HEK293 (cell line): ENCODE results near the gene SLC38A5.

Source experiments
- CTCF ChIP-seq: fragments of 450-650 bp; formaldehyde crosslinking; IDR thresholded peaks from 2 replicates; pipeline ENCODE4 v1.5.1; 2016; ENCODE audit warnings: missing biosample characterization, missing genetic modification characterization
- TRIM28 ChIP-seq: IDR thresholded peaks from 2 replicates; pipeline ENCODE4 v1.6.1; 2011; ENCODE audit warnings: low read length, control low read depth, borderline replicate concordance
- ZNF280C ChIP-seq: fragments of 450-650 bp; formaldehyde crosslinking; IDR thresholded peaks from 2 replicates; pipeline ENCODE4 v1.5.1; 2016; ENCODE audit warnings: missing biosample characterization, missing genetic modification characterization
- ZNF335 ChIP-seq: fragments of 450-650 bp; formaldehyde crosslinking; conservative IDR thresholded peaks from 2 replicates; pipeline ENCODE4 v1.5.1; 2016; ENCODE audit warnings: missing biosample characterization, missing genetic modification characterization
- ZNF449 ChIP-seq: fragments of 450-650 bp; formaldehyde crosslinking; IDR thresholded peaks from 2 replicates; pipeline ENCODE4 v1.5.1; 2017; ENCODE audit warnings: missing biosample characterization, mild to moderate bottlenecking, missing genetic modification characterization, moderate library complexity
- ZNF510 ChIP-seq: fragments of 450-650 bp; formaldehyde crosslinking; IDR thresholded peaks from 2 replicates; pipeline ENCODE4 v1.5.1; 2018; ENCODE audit warnings: mild to moderate bottlenecking, missing genetic modification characterization, missing biosample characterization; ENCODE audit not compliant: insufficient replicate concordance
- ZNF580 ChIP-seq: fragments of 450-650 bp; formaldehyde crosslinking; IDR thresholded peaks from 2 replicates; pipeline ENCODE4 v1.5.1; 2016; ENCODE audit warnings: missing biosample characterization, missing genetic modification characterization
- ZNF776 ChIP-seq: fragments of 450-650 bp; formaldehyde crosslinking; IDR thresholded peaks from 2 replicates; pipeline ENCODE4 v1.5.0; 2017; ENCODE audit warnings: missing biosample characterization, missing genetic modification characterization, borderline replicate concordance

GRCh38 chrX:48461830-48462229, 8.2 kb downstream of the SLC38A5 start:
- TF ChIP-seq TRIM28: no peak
- no peak for TF ChIP-seq ZNF280C (tag by site-specific recombination)
- no peak for TF ChIP-seq ZNF510 (tag by site-specific recombination)
- TF ChIP-seq CTCF: no peak
- TF ChIP-seq ZNF335: no peak
- no peak for TF ChIP-seq ZNF580 (tag by site-specific recombination)
- no peak for TF ChIP-seq ZNF449 (tag by site-specific recombination)
- TF ChIP-seq ZNF776 (tag by site-specific recombination): no peak
